Stimulated activated CD4-positive, alpha-beta T cell treated with anti-CD3 and anti-CD28 coated beads, Interleukin-4, amount 100 ng/mL, for 48 hours (primary cell): ENCODE results near the gene C1orf21.

Experiments used
- DNase-seq, 2 donors: peaks; one replicate each; pipeline ENCODE4 v3.0.0-alpha.2; 2020; ENCODE audit warnings: low read depth in 2 of 2

C1orf21 gene

DNA sequence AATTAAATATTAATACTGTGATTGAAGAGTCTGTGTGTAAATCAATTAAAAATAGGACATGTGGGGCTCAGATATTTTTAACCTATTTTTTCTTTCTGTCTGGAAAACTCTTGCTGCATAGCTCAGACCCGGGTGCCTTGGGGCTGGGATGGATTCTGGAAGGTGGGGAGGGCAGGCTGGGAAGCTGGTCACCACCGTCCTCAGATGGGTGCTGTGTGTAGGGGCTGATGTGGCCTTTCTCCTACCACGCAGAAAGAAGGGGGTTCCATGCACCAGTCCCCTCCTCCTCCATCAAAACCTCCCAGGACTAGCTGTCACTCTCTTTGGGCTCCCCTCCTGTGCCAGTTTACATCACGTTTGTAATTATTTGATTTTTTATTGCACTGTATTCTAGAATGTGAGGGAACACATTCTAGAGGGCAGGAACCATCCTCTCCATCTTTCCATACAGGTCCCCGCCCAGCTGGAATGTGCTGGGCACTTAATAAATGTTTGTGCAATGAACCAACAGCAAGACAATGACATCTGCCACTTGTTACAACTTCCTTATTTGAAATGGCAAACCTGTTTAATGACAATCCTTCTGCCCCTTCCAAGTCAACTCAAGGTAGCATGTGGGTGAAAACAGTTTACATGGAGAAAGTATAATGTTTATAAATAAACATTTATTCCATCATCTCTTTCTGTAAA, 263.5 kb downstream of the C1orf21 start:
- no peak for DNase-seq

DNA sequence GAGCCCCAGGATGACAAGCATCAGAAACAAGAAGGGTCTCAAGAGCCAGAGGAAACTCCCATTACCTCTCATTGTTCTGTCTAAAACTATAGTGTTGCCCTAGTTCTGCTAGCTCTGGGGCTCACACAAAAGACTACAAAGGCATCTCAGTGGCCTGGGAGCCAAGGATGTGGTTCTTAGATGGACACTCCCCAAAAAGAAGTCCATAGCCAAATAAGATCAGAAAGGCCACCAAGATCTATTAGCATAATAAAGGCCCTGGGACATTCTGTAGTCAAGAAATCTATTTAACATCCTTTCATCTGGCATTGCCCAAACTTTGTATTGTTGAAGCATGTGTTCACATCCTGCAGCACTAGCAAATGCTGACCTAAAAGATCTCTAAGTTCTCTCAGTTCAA, 268.4 kb downstream of the C1orf21 start:
- no peak for DNase-seq

DNA sequence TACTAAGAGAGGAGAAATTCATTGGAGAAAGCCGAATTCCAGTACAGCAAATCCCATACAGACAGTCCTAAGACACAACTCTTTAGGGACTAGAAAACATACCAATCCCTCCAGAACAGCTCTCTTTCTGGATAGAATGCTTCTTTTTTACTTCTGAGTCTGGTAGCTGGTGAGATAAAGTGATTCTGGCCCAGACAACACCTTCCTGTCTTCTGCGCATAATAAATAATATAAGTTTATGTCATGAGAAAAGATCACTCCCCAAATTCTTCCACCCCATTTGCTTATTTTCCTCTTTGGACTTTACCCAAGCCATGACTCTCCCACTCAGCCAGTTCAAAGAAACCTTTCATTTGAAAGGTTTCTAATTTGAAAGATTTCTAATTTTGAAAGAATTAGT, 269.4 kb downstream of the C1orf21 start:
- no peak for DNase-seq

DNA sequence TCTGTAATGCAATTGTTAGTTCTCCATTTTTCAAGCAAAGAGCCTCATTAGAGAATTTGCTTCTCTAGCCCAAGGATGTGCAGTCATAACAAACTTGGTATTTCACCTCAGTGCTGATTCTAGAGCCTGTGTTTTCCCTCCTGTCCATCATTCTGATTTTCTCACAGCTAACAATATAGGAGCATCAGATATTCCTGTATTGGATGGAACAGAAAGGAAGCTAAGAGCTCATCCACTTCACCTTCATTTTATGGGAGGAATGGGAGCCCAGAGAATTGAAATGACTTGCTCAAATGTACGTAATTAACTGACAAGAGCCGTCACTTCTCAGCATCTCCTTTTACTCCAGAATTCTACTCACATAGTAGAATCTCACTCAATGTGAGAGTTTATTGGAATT, 271.2 kb downstream of the C1orf21 start:
- no peak for DNase-seq

DNA sequence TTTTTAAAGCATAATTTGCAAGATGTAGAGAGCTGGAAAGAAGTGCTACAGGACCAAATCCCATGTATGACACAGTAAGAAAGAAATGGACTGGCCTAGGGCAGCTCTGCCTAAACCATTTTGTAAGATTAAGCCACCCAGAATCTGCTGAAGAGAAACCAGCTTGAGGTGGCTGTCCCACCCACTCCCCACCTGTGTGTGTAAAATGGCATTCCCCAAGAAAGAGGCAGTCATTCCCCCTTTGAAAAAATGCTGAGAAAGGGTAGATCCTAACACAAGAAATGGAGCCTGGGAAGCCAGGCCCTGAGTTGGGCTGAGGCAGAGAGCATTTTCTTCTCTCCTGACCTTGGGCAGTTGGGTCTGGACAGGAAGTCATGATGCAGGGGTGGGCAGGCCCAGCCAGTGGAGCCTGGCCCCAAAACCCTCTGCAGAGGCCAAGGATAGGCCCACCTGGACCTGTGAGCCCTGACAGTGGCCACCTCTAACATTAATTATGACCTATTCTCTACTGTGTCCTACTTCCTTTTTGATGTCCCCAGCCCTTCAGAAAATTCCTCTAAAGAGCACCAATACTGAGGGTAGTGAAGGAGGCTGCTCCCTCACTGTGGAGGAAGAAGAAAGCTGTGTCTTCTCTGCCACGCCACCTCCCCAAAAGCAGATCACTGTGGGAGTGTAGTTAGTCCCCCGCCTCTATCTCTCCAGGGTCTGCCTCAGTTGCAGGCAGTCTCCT, 273.8 kb downstream of the C1orf21 start:
- DNase-seq: no peak

DNA sequence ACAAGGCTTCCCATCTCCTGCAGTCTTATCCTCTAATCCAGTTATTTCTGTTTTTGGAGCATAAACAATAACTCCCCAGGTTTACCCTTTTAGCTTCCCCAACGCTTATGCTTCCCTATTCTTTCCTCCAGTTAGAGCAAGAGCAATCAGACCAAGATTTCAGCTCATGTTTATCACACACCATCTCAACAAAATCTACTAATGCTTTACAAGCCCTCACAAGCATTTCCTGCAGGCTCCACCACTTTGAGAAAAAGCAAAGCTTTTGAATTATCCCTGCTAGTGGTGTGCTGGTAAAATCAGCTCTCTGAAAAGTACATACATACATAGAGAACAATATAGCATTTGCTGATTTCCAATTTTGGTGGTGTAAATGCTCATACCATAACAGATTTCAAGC, 275.0 kb downstream of the C1orf21 start:
- DNase-seq: no peak

DNA sequence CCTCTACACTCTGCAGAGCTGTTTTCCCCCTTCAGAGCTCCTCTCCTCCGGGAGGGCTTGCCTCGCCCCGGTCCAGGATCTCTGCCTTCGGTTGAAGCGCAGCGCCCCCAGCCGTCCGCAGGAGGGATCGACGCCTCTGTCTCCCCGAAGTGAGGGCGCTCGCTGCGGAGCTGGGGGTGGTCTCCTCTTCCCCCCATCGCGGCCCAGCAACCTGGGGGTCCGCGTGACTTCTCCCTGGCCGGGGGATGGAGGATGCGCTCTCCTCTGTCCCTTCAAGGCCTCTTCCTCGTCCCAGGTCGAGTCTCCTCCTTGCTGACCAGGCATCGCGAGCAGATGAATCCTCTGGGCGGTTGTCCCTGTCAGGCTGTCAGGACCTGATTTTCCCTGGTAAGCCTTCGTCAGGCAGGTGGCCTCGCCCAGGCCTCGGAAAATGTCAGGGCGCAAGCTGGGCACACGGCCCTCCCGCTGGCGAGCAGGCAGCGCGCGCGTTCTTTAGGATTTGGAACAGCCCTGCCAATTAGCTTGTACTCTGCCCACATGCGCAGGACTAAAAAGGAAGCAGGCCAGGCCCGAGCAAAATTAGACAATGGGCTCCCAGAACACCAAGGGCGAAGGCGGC, 277.3 kb downstream of the C1orf21 start:
- DNase-seq: peak; percentile 31 to 47

- no peak for DNase-seq
Measured at GRCh38 chr1:184664661-184665060, 277.8 kb downstream of the C1orf21 start.

- no peak for DNase-seq
Measured at GRCh38 chr1:184665360-184665759, 278.5 kb downstream of the C1orf21 start.

- no peak for DNase-seq
Measured at GRCh38 chr1:184669391-184669790, 282.6 kb downstream of the C1orf21 start.

GRCh38 chr1:184672013-184672726, 285.3 kb downstream of the C1orf21 start:
- DNase-seq: no peak

DNA sequence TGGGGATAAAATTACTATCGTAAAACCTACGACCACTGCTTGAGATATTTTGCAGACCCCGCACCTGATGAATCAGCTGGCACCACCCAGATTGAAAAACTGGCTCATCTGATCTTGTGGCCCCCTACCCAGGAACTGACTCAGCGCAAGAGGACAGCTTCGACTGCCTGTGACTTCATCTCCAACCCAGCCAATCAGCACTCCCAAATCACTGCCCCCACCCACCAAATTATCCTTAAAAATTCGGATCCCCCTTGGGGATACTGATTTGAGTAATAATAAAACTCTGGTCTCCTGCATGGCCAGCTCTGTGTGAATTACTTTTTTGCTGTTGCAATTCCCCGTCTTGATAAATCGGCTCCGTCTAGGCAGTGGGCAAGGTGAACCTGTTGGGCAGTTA, 286.5 kb downstream of the C1orf21 start:
- no peak for DNase-seq

DNA sequence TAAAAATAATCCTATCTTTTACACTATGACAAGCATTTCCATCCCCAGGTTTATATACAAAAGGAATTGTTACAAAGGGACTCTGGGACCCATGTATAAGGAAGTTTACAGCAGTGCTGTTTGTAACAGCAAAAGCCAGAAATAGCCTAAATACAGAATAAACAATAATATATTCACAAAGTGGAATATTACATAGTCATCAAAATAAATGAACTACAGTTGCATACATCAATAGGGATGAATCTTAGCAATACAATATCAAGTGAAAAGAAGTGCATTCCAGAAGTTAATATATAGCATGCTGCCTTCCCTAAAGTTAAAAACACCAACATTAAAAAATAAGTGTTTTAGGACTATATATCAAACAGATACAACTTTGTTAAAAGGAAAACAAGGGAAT, 290.5 kb downstream of the C1orf21 start:
- no peak for DNase-seq
